Stimulated activated CD4-positive, alpha-beta T cell treated with anti-CD3 and anti-CD28 coated beads, Interleukin-2, amount 100 ng/mL, for 24 hours (primary cell): ENCODE results near the gene TNFRSF18.
"Not testable (repeated sequence)": the region's sequence is repeated elsewhere in the genome, so short reads cannot be mapped to it uniquely, and the experiment has no call there.

Experiments used
- DNase-seq, 2 donors: peaks; one replicate each; pipeline ENCODE4 v3.0.0-alpha.2; 2020

TNFRSF18 gene

GRCh38 chr1:1195726-1196125, 10.7 kb downstream of the TNFRSF18 start:
- not testable (repeated sequence) for DNase-seq

- DNase-seq: no peak
Measured at GRCh38 chr1:1194723-1195122, 11.7 kb downstream of the TNFRSF18 start.

- no peak for DNase-seq
Measured at GRCh38 chr1:1191734-1192133, 14.7 kb downstream of the TNFRSF18 start.

GRCh38 chr1:1189111-1189510, 17.3 kb downstream of the TNFRSF18 start:
- DNase-seq: no peak

- no peak for DNase-seq
Measured at GRCh38 chr1:1187938-1188337, 18.5 kb downstream of the TNFRSF18 start.

- DNase-seq: no peak
Measured at GRCh38 chr1:1185101-1185765, 21.2 kb downstream of the TNFRSF18 start.

- no peak for DNase-seq
Measured at GRCh38 chr1:1183833-1184775, 22.3 kb downstream of the TNFRSF18 start.

GRCh38 chr1:1183221-1183747, 23.1 kb downstream of the TNFRSF18 start:
- no peak for DNase-seq

GRCh38 chr1:1182491-1183220, 23.7 kb downstream of the TNFRSF18 start:
- no peak for DNase-seq

- no peak for DNase-seq
Measured at GRCh38 chr1:1181938-1182410, 24.4 kb downstream of the TNFRSF18 start.

GRCh38 chr1:1181129-1181937, 25.1 kb downstream of the TNFRSF18 start:
- no peak for DNase-seq

- DNase-seq: no peak
Measured at GRCh38 chr1:1179983-1180861, 26.2 kb downstream of the TNFRSF18 start.

GRCh38 chr1:1179346-1179982, 26.9 kb downstream of the TNFRSF18 start:
- DNase-seq: no peak

- no peak for DNase-seq
Measured at GRCh38 chr1:1178794-1179331, 27.5 kb downstream of the TNFRSF18 start.

- no peak for DNase-seq
Measured at GRCh38 chr1:1177452-1178206, 28.8 kb downstream of the TNFRSF18 start.

GRCh38 chr1:1176931-1177330, 29.5 kb downstream of the TNFRSF18 start:
- DNase-seq: no peak

- not testable (repeated sequence) for DNase-seq
Measured at GRCh38 chr1:1176063-1176761, 30.2 kb downstream of the TNFRSF18 start.

GRCh38 chr1:1175221-1176062, 30.9 kb downstream of the TNFRSF18 start:
- no peak for DNase-seq
